Measurements from ENCODE around the gene USP43. TPM values are rescaled to one million over a fixed set of nuclear protein-coding genes. Genes with fewer than 3 reads are reported as not detected.

The USP43 gene
- total and polyA plus RNA-seq, 10 of the 15 experiments (the other 5 are each of a cell fraction or from before 2014, with no cell fraction given) = 0.94 TPM; not detected in 9

GRCh38 chr17:9661027-9661426, 15.7 kb downstream of the USP43 start:
- no peak overlapping the region for H2AFZ ChIP-seq (ENCODE audit: control insufficient read depth, low read depth, low read length)
- H3K27me3 ChIP-seq (replicated peaks in 1 of 2; ENCODE audit: control insufficient read depth in 2 of 2, insufficient read depth in 2 of 2, low read length in 1 of 2) = no peaks in the 10 kb centered on the region
- ChIA-PET CTCF (no interaction called here), RAD21 (ENCODE audit: unreplicated experiment) (no interaction called here), POLR2A (no interaction called here), SMC1A (ENCODE audit: uncharacterized antibody, unreplicated experiment) (no interaction called here)
- intact Hi-C loops (cut with micrococcal nuclease; ENCODE audit: unreplicated experiment) (no loop called here), in situ Hi-C loops (cut with MboI) (no loop called here)
- BruUV-seq (replicated peaks) = no TSS peak
- FAIRE-seq = no peak
- DNase-seq (ENCODE audit: low read depth, low spot score) = no peak
- H3K4me2 ChIP-seq (ENCODE audit: control insufficient read depth, insufficient read depth) = no peak overlapping the region
- ATAC-seq = no peak
- H3K79me2 ChIP-seq (ENCODE audit: control insufficient read depth, insufficient read depth, low read length) = no peaks in the 10 kb centered on the region
- no peaks in the 10 kb centered on the region for H3K4me1 ChIP-seq (ENCODE audit: control insufficient read depth, insufficient read depth, low read length)
- no peaks in the 10 kb centered on the region for H3K9me3 ChIP-seq (replicated peaks; ENCODE audit: control insufficient read depth, insufficient read depth, low read length)
- no peak overlapping the region for H3K27ac ChIP-seq (ENCODE audit: control insufficient read depth, insufficient read depth)
- no peaks in the 10 kb centered on the region for H4K20me1 ChIP-seq (ENCODE audit: control insufficient read depth, insufficient read depth)
- 54% methylated on average over 2 of the region's 2 CpGs for WGBS (ENCODE audit: insufficient coverage, insufficient replicate concordance, low lambda C conversion rate, missing lambda C conversion rate)
- H3K36me3 ChIP-seq (ENCODE audit: control insufficient read depth in 2 of 2, insufficient read depth in 2 of 2, low read length in 1 of 2) = no peaks in the 10 kb centered on the region
- no peak overlapping the region for H3K9ac ChIP-seq (ENCODE audit: control insufficient read depth, insufficient read depth, low read length)
- no peak overlapping the region for H3K4me3 ChIP-seq
- TF ChIP-seq, protein P1, sequence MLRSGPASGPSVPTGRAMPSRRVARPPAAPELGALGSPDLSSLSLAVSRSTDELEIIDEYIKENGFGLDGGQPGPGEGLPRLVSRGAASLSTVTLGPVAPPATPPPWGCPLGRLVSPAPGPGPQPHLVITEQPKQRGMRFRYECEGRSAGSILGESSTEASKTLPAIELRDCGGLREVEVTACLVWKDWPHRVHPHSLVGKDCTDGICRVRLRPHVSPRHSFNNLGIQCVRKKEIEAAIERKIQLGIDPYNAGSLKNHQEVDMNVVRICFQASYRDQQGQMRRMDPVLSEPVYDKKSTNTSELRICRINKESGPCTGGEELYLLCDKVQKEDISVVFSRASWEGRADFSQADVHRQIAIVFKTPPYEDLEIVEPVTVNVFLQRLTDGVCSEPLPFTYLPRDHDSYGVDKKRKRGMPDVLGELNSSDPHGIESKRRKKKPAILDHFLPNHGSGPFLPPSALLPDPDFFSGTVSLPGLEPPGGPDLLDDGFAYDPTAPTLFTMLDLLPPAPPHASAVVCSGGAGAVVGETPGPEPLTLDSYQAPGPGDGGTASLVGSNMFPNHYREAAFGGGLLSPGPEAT (IDR thresholded peaks at IDR 0.05; ENCODE audit: low read depth) = no peak
- TF ChIP-seq FOXK2 (IDR thresholded peaks at IDR 0.05) (no peak), NR2C2 (IDR thresholded peaks at IDR 0.05; ENCODE audit: borderline replicate concordance, control insufficient read depth, insufficient read length, low read depth) (no peak), ZBTB40 (IDR thresholded peaks at IDR 0.05; ENCODE audit: borderline replicate concordance) (no peak), RFX5 (IDR thresholded peaks at IDR 0.05; ENCODE audit: low read depth, low read length) (no peak), RUNX3 (IDR thresholded peaks at IDR 0.05; ENCODE audit: low read length) (no peak), ZNF622 (IDR thresholded peaks at IDR 0.05) (no peak), SIN3A (IDR thresholded peaks at IDR 0.05; ENCODE audit: low read depth, low read length) (no peak), EP300 (IDR thresholded peaks at IDR 0.05; ENCODE audit: borderline replicate concordance in 1 of 2, control insufficient read depth in 1 of 2, low read depth in 2 of 2, low read length in 2 of 2) (no peak), NFYA (IDR thresholded peaks at IDR 0.05; ENCODE audit: borderline replicate concordance, low read depth, low read length) (no peak)
- TF ChIP-seq, protein P2, sequence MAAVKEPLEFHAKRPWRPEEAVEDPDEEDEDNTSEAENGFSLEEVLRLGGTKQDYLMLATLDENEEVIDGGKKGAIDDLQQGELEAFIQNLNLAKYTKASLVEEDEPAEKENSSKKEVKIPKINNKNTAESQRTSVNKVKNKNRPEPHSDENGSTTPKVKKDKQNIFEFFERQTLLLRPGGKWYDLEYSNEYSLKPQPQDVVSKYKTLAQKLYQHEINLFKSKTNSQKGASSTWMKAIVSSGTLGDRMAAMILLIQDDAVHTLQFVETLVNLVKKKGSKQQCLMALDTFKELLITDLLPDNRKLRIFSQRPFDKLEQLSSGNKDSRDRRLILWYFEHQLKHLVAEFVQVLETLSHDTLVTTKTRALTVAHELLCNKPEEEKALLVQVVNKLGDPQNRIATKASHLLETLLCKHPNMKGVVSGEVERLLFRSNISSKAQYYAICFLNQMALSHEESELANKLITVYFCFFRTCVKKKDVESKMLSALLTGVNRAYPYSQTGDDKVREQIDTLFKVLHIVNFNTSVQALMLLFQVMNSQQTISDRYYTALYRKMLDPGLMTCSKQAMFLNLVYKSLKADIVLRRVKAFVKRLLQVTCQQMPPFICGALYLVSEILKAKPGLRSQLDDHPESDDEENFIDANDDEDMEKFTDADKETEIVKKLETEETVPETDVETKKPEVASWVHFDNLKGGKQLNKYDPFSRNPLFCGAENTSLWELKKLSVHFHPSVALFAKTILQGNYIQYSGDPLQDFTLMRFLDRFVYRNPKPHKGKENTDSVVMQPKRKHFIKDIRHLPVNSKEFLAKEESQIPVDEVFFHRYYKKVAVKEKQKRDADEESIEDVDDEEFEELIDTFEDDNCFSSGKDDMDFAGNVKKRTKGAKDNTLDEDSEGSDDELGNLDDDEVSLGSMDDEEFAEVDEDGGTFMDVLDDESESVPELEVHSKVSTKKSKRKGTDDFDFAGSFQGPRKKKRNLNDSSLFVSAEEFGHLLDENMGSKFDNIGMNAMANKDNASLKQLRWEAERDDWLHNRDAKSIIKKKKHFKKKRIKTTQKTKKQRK (IDR thresholded peaks at IDR 0.05; ENCODE audit: low read depth, low read length) = no peak
- TF ChIP-seq, protein P3, sequence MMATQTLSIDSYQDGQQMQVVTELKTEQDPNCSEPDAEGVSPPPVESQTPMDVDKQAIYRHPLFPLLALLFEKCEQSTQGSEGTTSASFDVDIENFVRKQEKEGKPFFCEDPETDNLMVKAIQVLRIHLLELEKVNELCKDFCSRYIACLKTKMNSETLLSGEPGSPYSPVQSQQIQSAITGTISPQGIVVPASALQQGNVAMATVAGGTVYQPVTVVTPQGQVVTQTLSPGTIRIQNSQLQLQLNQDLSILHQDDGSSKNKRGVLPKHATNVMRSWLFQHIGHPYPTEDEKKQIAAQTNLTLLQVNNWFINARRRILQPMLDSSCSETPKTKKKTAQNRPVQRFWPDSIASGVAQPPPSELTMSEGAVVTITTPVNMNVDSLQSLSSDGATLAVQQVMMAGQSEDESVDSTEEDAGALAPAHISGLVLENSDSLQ (IDR thresholded peaks at IDR 0.05) = no peak
